GM21526 (cell line): ENCODE measurements around the gene SLC16A9.
A peak's percentile ranks its signal among the peaks of the same experiment; 100 is the strongest.
"Not testable (repeated sequence)": the region's sequence is repeated elsewhere in the genome, so short reads cannot be mapped to it uniquely, and the experiment has no call there.

Experiments used
- ATAC-seq: cut with Tn5 transposase; IDR thresholded peaks from one replicate; pipeline ENCODE4 v1.9.1; 2021; ENCODE audit warnings: moderate library complexity; ENCODE audit not compliant: unreplicated experiment, low FRiP score

SLC16A9 gene, protein sequence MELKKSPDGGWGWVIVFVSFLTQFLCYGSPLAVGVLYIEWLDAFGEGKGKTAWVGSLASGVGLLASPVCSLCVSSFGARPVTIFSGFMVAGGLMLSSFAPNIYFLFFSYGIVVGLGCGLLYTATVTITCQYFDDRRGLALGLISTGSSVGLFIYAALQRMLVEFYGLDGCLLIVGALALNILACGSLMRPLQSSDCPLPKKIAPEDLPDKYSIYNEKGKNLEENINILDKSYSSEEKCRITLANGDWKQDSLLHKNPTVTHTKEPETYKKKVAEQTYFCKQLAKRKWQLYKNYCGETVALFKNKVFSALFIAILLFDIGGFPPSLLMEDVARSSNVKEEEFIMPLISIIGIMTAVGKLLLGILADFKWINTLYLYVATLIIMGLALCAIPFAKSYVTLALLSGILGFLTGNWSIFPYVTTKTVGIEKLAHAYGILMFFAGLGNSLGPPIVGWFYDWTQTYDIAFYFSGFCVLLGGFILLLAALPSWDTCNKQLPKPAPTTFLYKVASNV

DNA sequence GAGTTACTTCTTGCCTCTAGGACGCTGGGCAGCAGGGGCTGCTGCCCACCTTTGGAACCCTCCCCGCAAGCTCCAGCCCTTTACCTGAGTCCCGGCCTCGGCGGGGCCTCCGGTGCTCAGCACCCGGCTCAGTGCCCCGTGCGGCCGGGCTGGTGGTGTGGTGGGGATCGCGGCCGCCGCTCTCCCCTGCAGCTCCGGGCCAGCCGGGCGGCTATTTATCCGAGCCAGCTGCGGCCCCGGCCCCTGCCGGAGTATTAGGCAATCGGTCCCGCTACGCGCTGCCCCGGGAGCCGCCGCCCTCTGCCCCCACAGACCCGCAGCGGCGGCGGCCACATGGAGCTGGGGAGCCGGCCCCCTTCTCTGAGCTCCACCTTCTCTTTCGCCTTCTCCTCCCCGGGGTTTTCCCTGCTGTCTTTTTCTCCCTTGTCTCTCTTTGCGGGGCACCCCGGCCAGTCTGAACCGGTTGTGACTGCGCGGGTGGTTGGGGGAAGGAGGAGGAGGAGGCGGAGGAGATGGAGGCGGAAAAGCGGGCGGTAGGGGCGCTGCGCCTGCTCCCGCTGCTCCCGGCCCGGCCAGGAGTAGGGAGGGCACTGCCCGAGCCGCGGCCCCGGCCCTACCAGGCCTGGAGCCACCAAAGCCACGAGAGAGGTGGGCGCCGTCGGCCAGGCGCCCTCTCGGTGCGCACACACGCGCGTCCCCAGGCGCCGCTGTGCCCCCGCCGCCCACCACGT is at the start of gene SLC16A9:
SLC16A9 (minus strand) TSS at position 456 of the 731 bp plus-strand sequence. CDS start 25,559 bp downstream, outside the sequence.
- ATAC-seq = peak; percentile 86

GRCh38 chr10:59757966-59758365 is 48.3 kb upstream of the SLC16A9 start:
- no peak for ATAC-seq

DNA sequence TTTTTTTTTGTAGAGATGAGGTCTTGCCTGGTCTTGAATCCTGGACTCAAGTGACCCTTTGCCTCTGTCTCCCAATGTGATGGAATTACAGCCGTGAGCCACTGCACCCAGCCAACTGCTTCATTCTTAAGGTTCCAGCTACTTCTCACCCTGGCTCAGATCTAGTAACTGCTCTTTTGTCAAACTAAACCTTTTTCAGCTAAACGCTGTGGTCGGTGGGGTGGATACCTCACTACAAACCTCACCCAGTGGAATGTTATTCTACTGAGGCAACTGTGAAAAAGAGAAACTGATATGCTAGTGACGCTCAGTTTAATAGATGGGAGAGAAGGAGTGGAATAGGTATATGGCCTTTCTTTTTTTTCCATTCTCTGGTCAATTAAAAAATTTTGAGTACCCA is 45.3 kb upstream of the SLC16A9 start:
- ATAC-seq = no peak

DNA sequence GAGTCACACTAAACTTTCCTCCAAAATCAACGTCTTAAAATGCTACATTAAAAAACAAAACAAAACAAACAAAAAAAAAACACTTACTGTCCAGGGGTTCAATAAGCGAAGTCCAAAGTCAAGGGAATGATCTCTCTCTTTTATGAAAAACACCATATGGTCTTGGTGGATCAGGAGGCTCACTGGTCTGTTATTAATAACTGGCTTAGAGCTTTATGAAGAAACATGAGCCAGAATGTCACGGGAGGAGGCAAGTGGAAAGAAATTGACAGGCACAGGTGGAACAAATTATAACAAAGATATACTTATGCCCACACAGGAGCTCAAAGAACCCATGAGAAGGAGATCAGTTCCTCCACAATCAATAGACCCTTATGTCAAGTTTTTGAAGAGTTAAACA is 43.6 kb upstream of the SLC16A9 start, which contains the start of gene MRLN:
MRLN (minus strand) TSS at position 189 of the 400 bp plus-strand sequence.
- ATAC-seq = no peak

- no peak for ATAC-seq
These were observed 42.8 kb upstream of the SLC16A9 start for GRCh38 chr10:59752278-59752940.

DNA sequence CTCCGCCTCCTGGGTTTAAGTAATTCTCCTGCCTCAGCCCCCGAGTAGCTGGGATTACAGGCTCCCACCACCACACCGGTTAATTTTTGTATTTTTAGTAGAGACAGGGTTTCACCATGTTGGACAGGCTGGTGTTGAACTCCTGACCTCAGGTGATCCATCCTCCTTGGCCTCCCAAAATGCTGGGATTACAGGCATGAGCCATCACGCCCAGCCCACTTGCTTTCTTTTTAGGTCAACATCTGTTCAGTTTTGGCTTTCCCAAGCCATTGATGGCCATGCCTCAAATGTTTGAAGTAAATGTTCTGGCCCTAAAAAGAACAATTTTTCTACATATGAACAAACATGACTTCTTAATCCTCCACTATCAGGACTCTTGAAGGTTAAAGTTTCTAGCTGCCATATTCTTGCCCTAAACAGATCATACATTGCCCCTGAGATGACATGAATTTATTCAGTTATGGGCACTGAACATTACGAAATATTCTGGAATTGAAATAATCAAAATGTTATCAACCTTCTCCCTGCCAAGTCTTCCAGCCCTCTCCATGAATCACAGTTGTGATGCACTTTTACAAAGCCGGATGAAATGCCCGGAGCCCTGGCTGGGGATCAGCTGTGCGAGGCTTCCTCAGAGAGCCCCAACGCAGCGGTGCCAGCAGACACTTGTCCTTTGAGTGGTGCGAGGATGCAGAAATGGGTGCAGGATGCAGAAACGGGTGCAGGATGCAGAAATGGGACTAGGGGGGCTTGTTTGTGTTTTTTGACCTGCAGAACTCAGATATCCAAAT is 40.7 kb upstream of the SLC16A9 start:
- no peak for ATAC-seq

- ATAC-seq = no peak
These were observed 39.2 kb upstream of the SLC16A9 start for GRCh38 chr10:59748834-59749233.

DNA sequence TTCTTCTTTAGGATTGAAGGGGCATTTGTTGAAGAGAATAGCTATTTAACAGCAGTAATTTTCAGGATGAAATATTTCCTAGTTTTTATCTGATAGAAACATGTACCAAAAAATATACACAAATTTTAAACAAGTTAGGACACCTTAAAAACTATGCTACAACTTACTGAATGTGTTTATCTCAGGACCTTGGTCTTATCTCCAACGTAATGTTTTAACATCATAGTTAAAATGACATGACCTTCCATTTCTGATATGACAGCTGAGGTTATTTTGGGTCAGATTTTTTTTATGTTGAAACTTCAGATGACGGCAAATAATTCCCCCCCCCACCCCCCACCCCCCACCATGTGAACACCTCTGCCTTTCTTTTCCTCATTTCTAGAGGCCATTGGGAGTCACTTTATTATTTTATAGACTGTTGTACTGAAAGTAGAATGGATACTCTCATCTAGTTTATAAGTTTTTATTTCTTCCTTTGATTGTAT is 35.6 kb upstream of the SLC16A9 start:
- ATAC-seq = no peak

DNA sequence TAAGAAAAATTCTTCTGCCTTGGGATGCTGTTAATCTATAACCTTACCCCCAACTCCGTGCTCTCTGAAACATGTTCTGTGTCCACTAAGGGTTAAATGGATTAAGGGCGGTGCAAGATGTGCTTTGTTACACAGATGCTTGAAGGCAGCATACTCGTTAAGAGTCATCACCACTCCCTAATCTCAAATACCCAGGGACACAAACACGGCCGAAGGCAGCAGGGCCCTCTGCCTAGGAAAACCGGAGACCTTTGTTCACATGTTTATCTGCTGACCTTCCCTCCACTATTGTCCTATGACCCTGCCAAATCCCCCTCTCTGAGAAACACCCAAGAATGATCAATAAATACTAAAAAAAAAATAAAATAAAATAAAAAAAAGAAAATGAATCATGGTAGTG is 35.1 kb upstream of the SLC16A9 start:
- ATAC-seq = not testable (repeated sequence)

DNA sequence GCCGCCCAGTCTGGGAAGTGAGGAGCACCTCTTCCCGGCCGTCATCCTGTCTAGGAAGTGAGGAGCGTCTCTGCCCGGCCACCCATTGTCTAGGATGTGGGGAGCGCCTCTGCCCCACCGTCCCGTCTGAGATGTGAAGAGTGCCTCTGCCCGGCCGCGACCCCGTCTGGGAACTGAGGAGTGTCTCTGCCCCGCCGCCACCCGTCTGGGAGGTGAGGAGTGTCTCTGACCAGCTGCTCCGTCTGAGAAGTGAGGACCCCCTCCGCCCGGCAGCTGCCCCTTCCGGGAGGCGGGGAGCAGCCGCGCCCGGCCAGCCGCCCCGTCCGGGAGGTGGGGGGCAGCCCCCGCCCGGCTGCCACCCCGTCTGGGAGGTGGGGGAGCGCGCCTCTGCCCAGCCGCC is 34.5 kb upstream of the SLC16A9 start:
- not testable (repeated sequence) for ATAC-seq

DNA sequence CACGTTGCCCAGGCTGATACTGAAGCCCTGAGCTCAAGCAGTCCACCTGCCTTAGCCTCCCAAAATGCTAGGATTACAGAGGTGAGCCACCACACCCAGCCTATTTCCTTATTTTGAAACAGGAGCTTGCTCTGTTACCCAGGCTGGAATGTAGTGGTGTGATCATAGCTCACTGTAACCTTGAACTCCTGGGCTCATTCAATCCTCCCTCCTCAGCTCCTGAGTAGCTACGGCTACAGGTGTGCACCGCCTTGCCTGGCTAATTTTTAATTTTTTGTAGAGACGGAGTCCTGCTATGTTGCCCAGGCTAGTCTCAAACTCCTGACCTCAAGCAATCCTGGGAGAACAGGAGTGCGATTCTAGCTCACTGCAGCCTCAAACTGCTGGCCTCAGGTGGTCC is 31.9 kb upstream of the SLC16A9 start:
- no peak for ATAC-seq

GRCh38 chr10:59741048-59741447 is 31.4 kb upstream of the SLC16A9 start:
- ATAC-seq = no peak

DNA sequence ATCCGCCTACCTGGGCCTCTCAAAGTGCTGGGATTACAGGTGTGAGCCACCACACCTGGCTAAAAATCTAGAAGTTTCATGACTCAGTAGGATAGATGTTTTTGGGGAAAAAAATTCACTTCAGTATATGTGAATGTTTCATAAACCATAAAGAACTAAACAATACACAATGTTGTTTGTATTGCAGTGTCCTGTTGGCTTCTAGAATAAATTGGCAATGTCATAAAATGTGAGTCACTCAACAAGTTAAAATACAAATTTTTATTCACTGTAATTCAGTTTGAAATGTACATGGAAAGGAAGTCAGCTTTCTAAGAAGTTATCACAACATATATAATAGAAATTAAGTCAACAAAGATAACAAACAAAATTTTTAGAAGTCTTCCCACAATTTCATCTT is 27.1 kb upstream of the SLC16A9 start:
- no peak for ATAC-seq

- ATAC-seq = no peak
These were observed 25.6 kb upstream of the SLC16A9 start for GRCh38 chr10:59735296-59735695.

DNA sequence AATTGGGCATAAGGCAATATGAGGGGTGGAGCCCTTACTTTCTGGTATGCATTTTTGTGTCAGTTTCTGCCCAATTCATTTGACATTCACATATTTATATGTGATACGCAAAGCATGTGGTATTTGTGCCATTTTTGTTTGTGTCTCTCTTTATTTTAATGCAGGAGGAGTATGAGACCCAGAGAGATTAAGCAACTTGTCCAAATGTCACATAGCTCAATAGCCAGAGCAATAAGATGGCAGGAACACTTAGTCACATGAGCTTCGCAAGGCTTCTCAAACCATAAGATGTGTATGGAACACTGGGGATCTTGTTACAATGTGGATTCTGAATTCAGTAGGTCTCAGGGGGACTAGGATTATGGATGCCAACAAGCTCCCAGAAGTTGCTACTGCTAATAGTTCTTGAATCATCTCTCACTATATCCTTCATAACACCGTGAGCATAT is 24.4 kb upstream of the SLC16A9 start:
- ATAC-seq = no peak

GRCh38 chr10:59733321-59734013 is 23.8 kb upstream of the SLC16A9 start:
- ATAC-seq = not testable (repeated sequence)

- not testable (repeated sequence) for ATAC-seq
These were observed 23.2 kb upstream of the SLC16A9 start for GRCh38 chr10:59732849-59733248.

DNA sequence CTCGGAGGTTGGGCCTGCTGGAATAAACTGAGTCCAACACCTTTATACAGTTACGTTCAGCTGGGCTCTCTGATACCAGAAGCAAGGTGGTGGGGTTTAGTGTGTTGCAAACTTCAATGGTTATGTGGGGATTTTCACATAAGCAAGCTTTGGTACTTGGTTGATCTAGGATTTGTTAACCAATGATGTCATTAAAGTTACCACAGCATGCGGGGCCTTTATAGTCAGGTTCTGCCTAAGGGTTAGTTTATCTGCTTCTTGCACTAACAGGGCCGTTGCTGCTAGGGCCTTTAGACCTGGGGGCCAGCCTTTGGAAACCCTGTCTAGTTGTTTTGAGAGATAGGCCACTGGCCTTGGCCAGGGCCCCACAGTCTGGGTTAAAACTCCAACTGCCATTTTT is 19.5 kb upstream of the SLC16A9 start:
- not testable (repeated sequence) for ATAC-seq
